HEK293 (cell line): Measurements from ENCODE around the gene SPATA25.

ENCODE experiments used
- CTCF ChIA-PET: fragments of 350-600 bp; formaldehyde crosslinking; extraction: SDS; loops from one replicate; lab custom pipeline; 2021; ENCODE audit warnings: antibody characterized with exemption; lab: Yijun Ruan, JAX
- POLR2A ChIA-PET: fragments of 300-600 bp; formaldehyde crosslinking; extraction: SDS; loops from one replicate; lab custom pipeline; 2020; ENCODE audit warnings: antibody characterized with exemption, inconsistent platforms; lab: Yijun Ruan, JAX
- H3K27ac ChIP-seq: fragments of 200-500 bp; sonication (Bioruptor generic); 2 replicates; pipeline ENCODE4 v1.5.1; 2014; ENCODE audit warnings: low read depth, low read length, control low read depth, inconsistent platforms; ENCODE audit errors: extremely low read depth
- H3K36me3 ChIP-seq, 2 experiments: fragments of 200-500 bp in 1 of 2; sonication (Bioruptor generic) in 1 of 2; 1 replicate in 1 of 2; 2 replicates in 1 of 2; pipeline ENCODE4 v1.5.1; 2014 to 2017; ENCODE audit warnings: inconsistent platforms in 2 of 2, low read length in 2 of 2; ENCODE audit not compliant: control insufficient read depth in 2 of 2, insufficient read depth in 1 of 2
- H3K4me1 ChIP-seq: fragments of 200-500 bp; sonication (Bioruptor generic); 2 replicates; pipeline ENCODE4 v1.5.1; 2014; ENCODE audit warnings: mild to moderate bottlenecking, low read length, inconsistent platforms; ENCODE audit not compliant: control insufficient read depth, insufficient read depth
- H3K4me3 ChIP-seq: 2 replicates; pipeline ENCODE4 v1.5.1; 2011; ENCODE audit warnings: low read depth, mild to moderate bottlenecking, control low read depth, low read length, moderate library complexity
- H3K9me3 ChIP-seq: fragments of 200-500 bp; sonication (Bioruptor generic); 2 replicates; pipeline ENCODE4 v1.5.1; 2014; ENCODE audit warnings: low read depth, low read length, inconsistent platforms; ENCODE audit not compliant: control insufficient read depth, insufficient read depth
- SCRT2 ChIP-seq: fragments of 450-650 bp; formaldehyde crosslinking; IDR thresholded peaks from 2 replicates; pipeline ENCODE4 v1.5.1; 2016; ENCODE audit warnings: missing biosample characterization, missing genetic modification characterization
- ZBTB8A ChIP-seq: fragments of 450-650 bp; formaldehyde crosslinking; IDR thresholded peaks from 2 replicates; pipeline ENCODE4 v1.5.1; 2016; ENCODE audit warnings: missing biosample characterization, missing genetic modification characterization
- ZIC2 ChIP-seq: fragments of 450-650 bp; formaldehyde crosslinking; IDR thresholded peaks from 2 replicates; pipeline ENCODE4 v1.5.1; 2016; ENCODE audit warnings: missing biosample characterization, missing genetic modification characterization
- ZNF112 ChIP-seq: fragments of 450-650 bp; formaldehyde crosslinking; IDR thresholded peaks from 2 replicates; pipeline ENCODE4 v1.5.0; 2017; ENCODE audit warnings: missing biosample characterization, missing genetic modification characterization
- ZNF138 ChIP-seq: fragments of 450-650 bp; formaldehyde crosslinking; IDR thresholded peaks from 2 replicates; pipeline ENCODE4 v1.5.1; 2016; ENCODE audit warnings: missing biosample characterization, missing genetic modification characterization, borderline replicate concordance
- ZNF16 ChIP-seq: fragments of 450-650 bp; formaldehyde crosslinking; IDR thresholded peaks from 2 replicates; pipeline ENCODE4 v1.5.1; 2016; ENCODE audit warnings: low read depth, missing biosample characterization, missing genetic modification characterization
- ZNF214 ChIP-seq: fragments of 450-650 bp; formaldehyde crosslinking; IDR thresholded peaks from 2 replicates; pipeline ENCODE4 v1.5.1; 2017; ENCODE audit warnings: missing biosample characterization, mild to moderate bottlenecking, missing genetic modification characterization, borderline replicate concordance
- ZNF394 ChIP-seq: fragments of 450-650 bp; formaldehyde crosslinking; IDR thresholded peaks from 2 replicates; pipeline ENCODE4 v1.5.1; 2016; ENCODE audit warnings: missing biosample characterization, missing genetic modification characterization, mild to moderate bottlenecking, moderate library complexity, borderline replicate concordance
- ZNF529 ChIP-seq: fragments of 450-650 bp; formaldehyde crosslinking; IDR thresholded peaks from 2 replicates; pipeline ENCODE4 v1.5.1; 2017; ENCODE audit warnings: missing genetic modification characterization, missing biosample characterization; ENCODE audit not compliant: insufficient replicate concordance
- ZNF629 ChIP-seq: fragments of 450-650 bp; formaldehyde crosslinking; IDR thresholded peaks from 2 replicates; pipeline ENCODE4 v1.5.1; 2017; ENCODE audit warnings: missing biosample characterization, missing genetic modification characterization
- ZNF664 ChIP-seq: fragments of 450-650 bp; formaldehyde crosslinking; IDR thresholded peaks from 2 replicates; pipeline ENCODE4 v1.5.1; 2016; ENCODE audit warnings: missing biosample characterization, missing genetic modification characterization
- ZNF776 ChIP-seq: fragments of 450-650 bp; formaldehyde crosslinking; IDR thresholded peaks from 2 replicates; pipeline ENCODE4 v1.5.0; 2017; ENCODE audit warnings: missing biosample characterization, missing genetic modification characterization, borderline replicate concordance
- ZNF792 ChIP-seq: fragments of 450-650 bp; formaldehyde crosslinking; IDR thresholded peaks from 2 replicates; pipeline ENCODE4 v1.5.1; 2016; ENCODE audit warnings: missing biosample characterization, missing genetic modification characterization
- ZNF843 ChIP-seq: fragments of 450-650 bp; formaldehyde crosslinking; IDR thresholded peaks from 2 replicates; pipeline ENCODE4 v1.5.1; 2016; ENCODE audit warnings: missing biosample characterization, missing genetic modification characterization
- TF ChIP-seq, protein P1 (sequence below): fragments of 450-650 bp; formaldehyde crosslinking; IDR thresholded peaks from 2 replicates; pipeline ENCODE4 v1.5.1; 2016; ENCODE audit warnings: missing biosample characterization, missing genetic modification characterization
- TF ChIP-seq, protein P2 (sequence below): fragments of 450-650 bp; formaldehyde crosslinking; IDR thresholded peaks from 2 replicates; pipeline ENCODE4 v1.5.1; 2016; ENCODE audit warnings: missing biosample characterization, missing genetic modification characterization, borderline replicate concordance
- TF ChIP-seq, protein P3 (sequence below): fragments of 450-650 bp; formaldehyde crosslinking; IDR thresholded peaks from 2 replicates; pipeline ENCODE4 v1.5.1; 2016; ENCODE audit warnings: missing biosample characterization, missing genetic modification characterization
- TF ChIP-seq, protein P4 (sequence below): fragments of 450-650 bp; formaldehyde crosslinking; IDR thresholded peaks from 2 replicates; pipeline ENCODE4 v1.5.1; 2016; ENCODE audit warnings: missing biosample characterization, missing genetic modification characterization

SPATA25 gene

DNA sequence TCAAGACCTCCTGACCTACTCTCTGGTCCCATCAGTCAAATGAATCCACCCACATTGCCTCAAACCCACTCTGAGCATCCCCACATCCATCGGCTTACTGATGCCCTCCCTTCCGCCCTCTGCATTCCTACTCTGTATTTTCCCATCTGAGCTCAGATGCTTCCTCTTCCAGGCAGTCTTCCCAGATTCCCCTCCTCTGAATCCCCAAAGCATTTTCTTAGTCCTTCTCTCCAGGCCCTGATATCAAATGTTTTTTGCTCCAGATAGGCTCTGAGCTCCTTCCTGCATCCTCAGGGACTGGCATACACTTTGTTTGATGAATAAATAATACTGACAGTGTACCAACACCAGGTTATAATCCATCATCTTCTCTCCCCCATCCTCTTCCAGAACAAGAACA, 20.7 kb upstream of the SPATA25 start:
- CTCF ChIA-PET, result interaction anchor here (0.5 to 1.0 kb wide), 2 partner anchors 16 to 80 kb away, joined by 3 to 4 read pairs; no protein-coding TSS in a partner anchor
- no peak for TF ChIP-seq ZNF629 (tag by site-specific recombination)
- no peak for TF ChIP-seq ZNF214 (tag by site-specific recombination)
- TF ChIP-seq, protein P1, sequence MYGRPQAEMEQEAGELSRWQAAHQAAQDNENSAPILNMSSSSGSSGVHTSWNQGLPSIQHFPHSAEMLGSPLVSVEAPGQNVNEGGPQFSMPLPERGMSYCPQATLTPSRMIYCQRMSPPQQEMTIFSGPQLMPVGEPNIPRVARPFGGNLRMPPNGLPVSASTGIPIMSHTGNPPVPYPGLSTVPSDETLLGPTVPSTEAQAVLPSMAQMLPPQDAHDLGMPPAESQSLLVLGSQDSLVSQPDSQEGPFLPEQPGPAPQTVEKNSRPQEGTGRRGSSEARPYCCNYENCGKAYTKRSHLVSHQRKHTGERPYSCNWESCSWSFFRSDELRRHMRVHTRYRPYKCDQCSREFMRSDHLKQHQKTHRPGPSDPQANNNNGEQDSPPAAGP (tag by site-specific recombination), result no peak
- TF ChIP-seq, protein P2, sequence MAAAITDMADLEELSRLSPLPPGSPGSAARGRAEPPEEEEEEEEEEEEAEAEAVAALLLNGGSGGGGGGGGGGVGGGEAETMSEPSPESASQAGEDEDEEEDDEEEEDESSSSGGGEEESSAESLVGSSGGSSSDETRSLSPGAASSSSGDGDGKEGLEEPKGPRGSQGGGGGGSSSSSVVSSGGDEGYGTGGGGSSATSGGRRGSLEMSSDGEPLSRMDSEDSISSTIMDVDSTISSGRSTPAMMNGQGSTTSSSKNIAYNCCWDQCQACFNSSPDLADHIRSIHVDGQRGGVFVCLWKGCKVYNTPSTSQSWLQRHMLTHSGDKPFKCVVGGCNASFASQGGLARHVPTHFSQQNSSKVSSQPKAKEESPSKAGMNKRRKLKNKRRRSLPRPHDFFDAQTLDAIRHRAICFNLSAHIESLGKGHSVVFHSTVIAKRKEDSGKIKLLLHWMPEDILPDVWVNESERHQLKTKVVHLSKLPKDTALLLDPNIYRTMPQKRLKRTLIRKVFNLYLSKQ (tag by site-specific recombination), result no peak
- TF ChIP-seq, protein P3, sequence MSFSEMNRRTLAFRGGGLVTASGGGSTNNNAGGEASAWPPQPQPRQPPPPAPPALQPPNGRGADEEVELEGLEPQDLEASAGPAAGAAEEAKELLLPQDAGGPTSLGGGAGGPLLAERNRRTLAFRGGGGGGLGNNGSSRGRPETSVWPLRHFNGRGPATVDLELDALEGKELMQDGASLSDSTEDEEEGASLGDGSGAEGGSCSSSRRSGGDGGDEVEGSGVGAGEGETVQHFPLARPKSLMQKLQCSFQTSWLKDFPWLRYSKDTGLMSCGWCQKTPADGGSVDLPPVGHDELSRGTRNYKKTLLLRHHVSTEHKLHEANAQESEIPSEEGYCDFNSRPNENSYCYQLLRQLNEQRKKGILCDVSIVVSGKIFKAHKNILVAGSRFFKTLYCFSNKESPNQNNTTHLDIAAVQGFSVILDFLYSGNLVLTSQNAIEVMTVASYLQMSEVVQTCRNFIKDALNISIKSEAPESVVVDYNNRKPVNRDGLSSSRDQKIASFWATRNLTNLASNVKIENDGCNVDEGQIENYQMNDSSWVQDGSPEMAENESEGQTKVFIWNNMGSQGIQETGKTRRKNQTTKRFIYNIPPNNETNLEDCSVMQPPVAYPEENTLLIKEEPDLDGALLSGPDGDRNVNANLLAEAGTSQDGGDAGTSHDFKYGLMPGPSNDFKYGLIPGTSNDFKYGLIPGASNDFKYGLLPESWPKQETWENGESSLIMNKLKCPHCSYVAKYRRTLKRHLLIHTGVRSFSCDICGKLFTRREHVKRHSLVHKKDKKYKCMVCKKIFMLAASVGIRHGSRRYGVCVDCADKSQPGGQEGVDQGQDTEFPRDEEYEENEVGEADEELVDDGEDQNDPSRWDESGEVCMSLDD (tag by site-specific recombination), result no peak
- TF ChIP-seq ZNF529, result no peak
- no peak for TF ChIP-seq ZNF138 (tag by site-specific recombination)
- TF ChIP-seq ZNF112 (tag by site-specific recombination), result no peak
- TF ChIP-seq ZIC2 (tag by site-specific recombination), result no peak
- Histone ChIP-seq H3K27ac (no peak overlapping the region), H3K4me1 (no peaks in the 10 kb centered on the region), H3K4me3 (no peak overlapping the region), H3K9me3 (no peaks in the 10 kb centered on the region), H3K36me3 (no peaks in the 10 kb centered on the region)
- POLR2A ChIA-PET, result no interaction called here

DNA sequence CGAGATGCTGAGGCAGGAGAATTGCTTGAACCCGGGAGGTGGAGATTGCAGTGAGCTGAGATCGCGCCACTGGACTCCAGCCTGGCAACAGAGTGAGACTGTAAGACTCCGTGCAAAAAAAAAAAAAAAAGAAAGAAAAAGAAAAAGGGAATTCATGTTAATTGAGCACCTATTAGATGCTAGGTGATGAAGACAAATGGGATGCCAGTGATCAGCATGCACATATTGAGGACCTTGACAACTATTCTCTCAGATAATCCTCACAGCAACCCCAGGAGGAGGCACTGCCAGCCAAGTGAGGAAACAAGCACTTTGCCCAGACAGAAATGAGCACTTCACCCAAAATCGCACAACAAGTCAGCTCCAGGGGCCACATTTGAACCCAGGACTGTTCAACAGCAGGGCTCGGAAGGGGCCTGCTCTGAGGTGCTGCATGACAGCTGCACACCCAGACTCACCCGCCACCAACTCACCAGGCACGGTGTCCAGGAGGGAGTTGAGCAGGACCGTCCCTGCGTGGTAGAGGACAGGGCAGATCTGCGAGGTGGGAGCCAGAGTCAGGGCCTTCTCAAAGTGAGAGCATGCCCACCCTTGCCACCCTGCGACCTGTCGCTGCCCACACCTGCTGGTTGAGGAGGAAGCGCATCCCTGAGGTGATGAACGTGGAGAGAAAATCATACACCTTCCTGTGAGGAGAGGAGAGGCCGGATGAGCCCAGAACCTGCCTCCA, 20.0 kb upstream of the SPATA25 start:
- CTCF ChIA-PET, result interaction anchor here (0.5 to 1.0 kb wide), 3 partner anchors 15 to 142 kb away, joined by 3 to 4 read pairs (median 4); no protein-coding TSS in a partner anchor
- POLR2A ChIA-PET, result no interaction called here
- no peaks in the 10 kb centered on the region for H3K36me3 ChIP-seq
- no peak for TF ChIP-seq ZNF776
- TF ChIP-seq ZBTB8A (tag by site-specific recombination), result no peak
- TF ChIP-seq ZNF843 (tag by site-specific recombination), result no peak
- TF ChIP-seq ZNF629 (tag by site-specific recombination), result no peak
- peak; percentile 96 for TF ChIP-seq ZNF664 (tag by site-specific recombination)
- no peak for TF ChIP-seq ZNF16 (tag by site-specific recombination)
- TF ChIP-seq, protein P4, sequence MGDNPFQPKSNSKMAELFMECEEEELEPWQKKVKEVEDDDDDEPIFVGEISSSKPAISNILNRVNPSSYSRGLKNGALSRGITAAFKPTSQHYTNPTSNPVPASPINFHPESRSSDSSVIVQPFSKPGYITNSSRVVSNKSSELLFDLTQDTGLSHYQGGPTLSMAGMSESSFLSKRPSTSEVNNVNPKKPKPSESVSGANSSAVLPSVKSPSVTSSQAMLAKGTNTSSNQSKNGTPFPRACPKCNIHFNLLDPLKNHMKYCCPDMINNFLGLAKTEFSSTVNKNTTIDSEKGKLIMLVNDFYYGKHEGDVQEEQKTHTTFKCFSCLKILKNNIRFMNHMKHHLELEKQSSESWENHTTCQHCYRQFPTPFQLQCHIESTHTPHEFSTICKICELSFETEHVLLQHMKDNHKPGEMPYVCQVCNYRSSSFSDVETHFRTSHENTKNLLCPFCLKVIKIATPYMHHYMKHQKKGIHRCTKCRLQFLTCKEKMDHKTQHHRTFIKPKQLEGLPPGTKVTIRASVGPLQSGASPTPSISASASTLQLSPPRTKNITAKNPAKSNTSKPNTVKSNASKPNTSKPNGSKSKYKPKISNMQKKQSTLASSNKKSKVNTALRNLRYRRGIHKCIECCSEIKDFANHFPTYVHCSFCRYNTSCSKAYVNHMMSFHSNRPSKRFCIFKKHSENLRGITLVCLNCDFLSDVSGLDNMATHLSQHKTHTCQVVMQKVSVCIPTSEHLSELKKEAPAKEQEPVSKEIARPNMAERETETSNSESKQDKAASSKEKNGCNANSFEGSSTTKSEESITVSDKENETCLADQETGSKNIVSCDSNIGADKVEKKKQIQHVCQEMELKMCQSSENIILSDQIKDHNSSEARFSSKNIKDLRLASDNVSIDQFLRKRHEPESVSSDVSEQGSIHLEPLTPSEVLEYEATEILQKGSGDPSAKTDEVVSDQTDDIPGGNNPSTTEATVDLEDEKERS, result no peak
- TF ChIP-seq ZNF792 (tag by site-specific recombination), result no peak
- TF ChIP-seq SCRT2, result peak; percentile 68
- TF ChIP-seq ZNF394 (tag by site-specific recombination), result no peak
- peak; percentile 95 for TF ChIP-seq ZNF214 (tag by site-specific recombination)
- no peak overlapping the region for H3K27ac ChIP-seq
- no peak overlapping the region for H3K4me3 ChIP-seq
- H3K9me3 ChIP-seq, result no peaks in the 10 kb centered on the region
- H3K4me1 ChIP-seq, result no peaks in the 10 kb centered on the region
